ENCODE results near the gene MTPN. TPM values are rescaled to one million over a fixed set of nuclear protein-coding genes. Genes with fewer than 3 reads are reported as not detected.

Gene MTPN
- total RNA-seq, 1 experiment from 2014 or later: 98.2 TPM

DNA sequence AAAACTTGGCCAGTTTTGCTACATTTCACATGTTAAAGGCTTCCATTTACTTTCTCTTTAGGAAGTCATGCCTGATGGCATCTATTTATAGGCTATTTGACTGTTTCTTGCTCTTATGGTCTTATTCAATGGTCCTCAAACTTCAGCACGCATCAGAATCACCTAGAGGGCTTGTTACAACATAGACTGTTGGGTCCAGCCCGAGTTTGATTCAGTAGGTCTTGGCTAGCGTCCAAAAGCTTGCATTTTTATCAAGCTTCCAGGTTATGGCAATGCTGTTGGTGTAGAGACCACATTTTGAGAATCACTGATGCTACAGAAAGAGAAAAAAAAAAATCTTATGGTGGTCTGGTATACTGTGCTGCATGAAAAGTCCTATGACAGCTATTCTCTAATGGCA lies 51.9 kb downstream of the MTPN start:
- no peaks in the 10 kb centered on the region for H3K79me1 ChIP-seq (ENCODE audit: insufficient read depth, low read depth, low read length, poor library complexity, severe bottlenecking)
- no peaks in the 10 kb centered on the region for H3K9me3 ChIP-seq (ENCODE audit: control insufficient read depth, low read depth, low read length)
- no peak overlapping the region for H3K9ac ChIP-seq (ENCODE audit: extremely low read depth, insufficient read length, low read length)
- no peak overlapping the region for H3K4ac ChIP-seq (ENCODE audit: low read depth, low read length)
- no peaks in the 10 kb centered on the region for H3K9me3 Mint-ChIP-seq
- peaks cover 6 to 10% (median 6%) of the 10 kb centered on the region in 3 experiments; a peak in 6 of 7 replicates for H3K36me3 Mint-ChIP-seq (ENCODE audit: insufficient read depth in 1 of 3, low read depth in 3 of 3)
- no CpG with 5 or more reads among the region's 3 CpGs for WGBS (ENCODE audit: extremely low coverage, insufficient read length, low lambda C conversion rate)
- peaks cover 2% of the 10 kb centered on the region for H4K20me1 ChIP-seq (ENCODE audit: control insufficient read depth, insufficient read depth, insufficient read length)
- H3K27ac ChIP-seq (ENCODE audit: insufficient read length, low read depth, low read length): no peak overlapping the region
- no peak overlapping the region for H2BK15ac ChIP-seq (ENCODE audit: low read depth, low read length)
- no peak overlapping the region for H3K14ac ChIP-seq (ENCODE audit: insufficient read depth, low read length)
- no peak overlapping the region for H4K8ac ChIP-seq (replicated peaks; ENCODE audit: insufficient read length, low read depth, low read length)
- no peak overlapping the region for H2BK20ac ChIP-seq (ENCODE audit: low read depth, low read length, poor library complexity, severe bottlenecking)
- H3K4me3 Mint-ChIP-seq: no peak overlapping the region
- TF ChIP-seq, protein P1, sequence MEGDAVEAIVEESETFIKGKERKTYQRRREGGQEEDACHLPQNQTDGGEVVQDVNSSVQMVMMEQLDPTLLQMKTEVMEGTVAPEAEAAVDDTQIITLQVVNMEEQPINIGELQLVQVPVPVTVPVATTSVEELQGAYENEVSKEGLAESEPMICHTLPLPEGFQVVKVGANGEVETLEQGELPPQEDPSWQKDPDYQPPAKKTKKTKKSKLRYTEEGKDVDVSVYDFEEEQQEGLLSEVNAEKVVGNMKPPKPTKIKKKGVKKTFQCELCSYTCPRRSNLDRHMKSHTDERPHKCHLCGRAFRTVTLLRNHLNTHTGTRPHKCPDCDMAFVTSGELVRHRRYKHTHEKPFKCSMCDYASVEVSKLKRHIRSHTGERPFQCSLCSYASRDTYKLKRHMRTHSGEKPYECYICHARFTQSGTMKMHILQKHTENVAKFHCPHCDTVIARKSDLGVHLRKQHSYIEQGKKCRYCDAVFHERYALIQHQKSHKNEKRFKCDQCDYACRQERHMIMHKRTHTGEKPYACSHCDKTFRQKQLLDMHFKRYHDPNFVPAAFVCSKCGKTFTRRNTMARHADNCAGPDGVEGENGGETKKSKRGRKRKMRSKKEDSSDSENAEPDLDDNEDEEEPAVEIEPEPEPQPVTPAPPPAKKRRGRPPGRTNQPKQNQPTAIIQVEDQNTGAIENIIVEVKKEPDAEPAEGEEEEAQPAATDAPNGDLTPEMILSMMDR (conservative IDR thresholded peaks at IDR 0.05): no peak
- no peak overlapping the region for H3K23ac ChIP-seq (ENCODE audit: insufficient read length, low read depth, low read length)
- H2AK5ac ChIP-seq (ENCODE audit: insufficient read length, low read length): no peak overlapping the region
- no peaks in the 10 kb centered on the region for H3K27me3 Mint-ChIP-seq (ENCODE audit: low read depth)
- no peak overlapping the region for H2BK12ac ChIP-seq (ENCODE audit: insufficient read length, low read depth, low read length)
- H3K56ac ChIP-seq (ENCODE audit: insufficient read length, low read depth, low read length): no peak overlapping the region
- no peak overlapping the region for H3K18ac ChIP-seq (ENCODE audit: insufficient read length, low read depth, low read length)
- H3K27me3 ChIP-seq (ENCODE audit: insufficient read depth, low read length): no peaks in the 10 kb centered on the region
- no peaks in the 10 kb centered on the region for H3K23me2 ChIP-seq (ENCODE audit: insufficient read length, low read depth, low read length, poor library complexity, severe bottlenecking)
- H3K27ac Mint-ChIP-seq: no peak overlapping the region
- H2AFZ ChIP-seq (ENCODE audit: low read length): no peak overlapping the region
- no peaks in the 10 kb centered on the region for H3K79me2 ChIP-seq (ENCODE audit: insufficient read depth, low read length)
- peaks cover 6 to 12% of the 10 kb centered on the region in 2 experiments for H3K4me1 Mint-ChIP-seq
- no peak overlapping the region for H2BK5ac ChIP-seq (ENCODE audit: insufficient read length, low read length)
- no peaks in the 10 kb centered on the region; the same call in 1 of the 2 replicates for H3K4me1 ChIP-seq (ENCODE audit: insufficient read depth, low read length)
- no peak for DNase-seq
- H4K5ac ChIP-seq (ENCODE audit: insufficient read length, low read depth, low read length): no peak overlapping the region
- H3T11ph ChIP-seq (ENCODE audit: low read length): no peak overlapping the region
- no peak overlapping the region for H3K4me2 ChIP-seq (ENCODE audit: insufficient read depth, insufficient read length, low read length)
- no peak overlapping the region for H2BK120ac ChIP-seq (ENCODE audit: low read depth, low read length, poor library complexity, severe bottlenecking)
- no peak overlapping the region for H4K91ac ChIP-seq (ENCODE audit: insufficient read length, low read depth, low read length)

All from H9 (cell line).